Stimulated activated CD4-positive, alpha-beta T cell treated with anti-CD3 and anti-CD28 coated beads, Interleukin-12 subunit alpha, Interleukin-12 subunit beta, amount 100 ng/mL, for 4 hours (primary cell): ENCODE data around the gene AGPAT2.
"Not testable (repeated sequence)": the region's sequence is repeated elsewhere in the genome, so short reads cannot be mapped to it uniquely, and the experiment has no call there.

Source experiments
- DNase-seq: peaks from one replicate; pipeline ENCODE4 v3.0.0-alpha.2; 2020

AGPAT2 gene

GRCh38 chr9:136643596-136644342 lies 43.5 kb downstream of the AGPAT2 start:
- DNase-seq = no peak

DNA sequence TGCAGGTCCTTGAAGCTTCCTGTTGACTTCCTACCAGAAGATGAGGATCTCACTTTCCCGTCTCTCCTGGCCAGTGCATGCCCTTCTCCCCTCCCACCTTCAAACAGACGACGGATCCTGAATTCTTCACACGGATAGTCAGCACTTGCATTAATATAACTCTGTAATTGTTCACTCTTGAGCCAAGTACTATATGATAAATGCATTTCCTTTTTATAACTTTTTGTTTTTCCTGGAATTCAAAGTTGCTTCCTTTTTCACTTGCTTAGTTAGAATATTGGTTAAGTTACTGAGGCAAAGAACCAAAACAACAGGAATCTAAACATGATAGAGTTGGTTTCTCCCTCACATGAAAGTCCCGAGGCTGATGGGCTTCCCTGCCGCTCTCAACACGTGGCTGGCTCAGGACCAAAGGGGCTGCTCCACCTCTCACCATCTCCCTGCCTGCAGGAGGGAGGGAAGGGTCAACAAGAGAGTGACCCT lies 44.8 kb downstream of the AGPAT2 start:
- no peak for DNase-seq

DNA sequence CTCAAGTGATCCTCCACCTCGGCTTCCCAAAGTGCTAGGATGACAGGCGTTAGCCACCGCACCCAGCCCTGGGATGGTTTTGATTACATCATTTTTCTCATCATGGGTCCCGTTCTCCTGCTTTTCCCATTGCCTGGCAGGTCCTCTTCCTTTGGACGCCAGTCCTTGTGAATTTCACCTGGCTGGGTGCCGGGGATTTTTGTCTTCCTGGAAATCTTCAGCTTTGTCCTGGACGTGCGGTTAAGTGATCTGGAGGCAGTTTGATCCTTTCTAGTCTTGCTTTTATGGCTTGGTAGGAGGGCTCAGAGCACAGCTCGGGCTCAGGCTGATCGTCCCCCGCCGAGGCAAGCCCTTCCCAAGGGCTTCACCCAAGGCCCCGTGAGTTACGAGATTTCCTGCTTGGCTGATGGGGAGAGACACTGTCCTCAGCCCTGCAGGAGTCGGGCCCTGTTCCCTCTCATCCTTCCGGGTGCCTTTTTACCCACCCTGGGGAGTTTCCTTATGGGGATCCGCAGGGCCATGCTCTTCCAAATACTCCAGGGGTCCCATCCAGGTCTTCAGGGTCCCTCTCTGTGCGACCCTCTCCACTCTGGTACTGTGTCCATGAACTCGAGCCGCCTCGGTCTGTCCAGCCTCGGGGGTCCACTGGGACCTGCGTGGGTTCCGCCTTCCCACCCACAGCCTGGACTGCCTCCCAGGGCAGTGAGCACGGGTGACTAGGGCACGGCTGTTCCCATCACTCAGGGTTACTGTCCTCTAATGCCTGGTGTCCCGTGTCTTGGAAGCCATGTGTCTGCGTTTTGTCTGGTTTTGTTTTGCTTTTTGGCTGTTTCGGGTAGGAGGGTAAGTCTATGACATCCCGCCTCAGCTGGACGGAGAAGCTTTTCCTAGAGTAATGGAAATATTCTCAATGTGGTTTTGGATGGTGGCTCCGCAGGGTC lies 46.8 kb downstream of the AGPAT2 start:
- no peak for DNase-seq

DNA sequence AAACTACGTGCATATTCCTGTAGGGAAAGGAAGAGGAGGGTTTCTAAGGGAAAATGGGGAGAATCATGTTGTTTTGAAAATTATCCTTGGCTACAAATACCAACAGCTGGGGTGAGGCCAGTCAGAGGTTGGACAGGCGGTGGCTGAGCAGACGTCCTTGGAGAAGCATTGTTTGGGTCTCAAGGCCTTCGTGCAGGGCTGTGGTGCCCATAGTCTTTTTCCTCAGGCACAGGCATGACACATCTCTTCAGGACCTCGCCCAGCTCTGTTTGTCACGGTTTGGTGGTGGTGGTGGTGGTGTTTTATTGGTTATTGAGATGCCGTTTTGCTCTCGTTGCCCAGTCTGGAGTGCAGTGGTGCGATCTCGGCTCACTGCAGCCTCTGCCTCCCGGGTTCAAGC lies 52.4 kb downstream of the AGPAT2 start:
- no peak for DNase-seq

- DNase-seq = not testable (repeated sequence)
Observed at GRCh38 chr9:136632491-136633106, 54.7 kb downstream of the AGPAT2 start.

GRCh38 chr9:136632072-136632471 lies 55.2 kb downstream of the AGPAT2 start:
- DNase-seq = not testable (repeated sequence)

DNA sequence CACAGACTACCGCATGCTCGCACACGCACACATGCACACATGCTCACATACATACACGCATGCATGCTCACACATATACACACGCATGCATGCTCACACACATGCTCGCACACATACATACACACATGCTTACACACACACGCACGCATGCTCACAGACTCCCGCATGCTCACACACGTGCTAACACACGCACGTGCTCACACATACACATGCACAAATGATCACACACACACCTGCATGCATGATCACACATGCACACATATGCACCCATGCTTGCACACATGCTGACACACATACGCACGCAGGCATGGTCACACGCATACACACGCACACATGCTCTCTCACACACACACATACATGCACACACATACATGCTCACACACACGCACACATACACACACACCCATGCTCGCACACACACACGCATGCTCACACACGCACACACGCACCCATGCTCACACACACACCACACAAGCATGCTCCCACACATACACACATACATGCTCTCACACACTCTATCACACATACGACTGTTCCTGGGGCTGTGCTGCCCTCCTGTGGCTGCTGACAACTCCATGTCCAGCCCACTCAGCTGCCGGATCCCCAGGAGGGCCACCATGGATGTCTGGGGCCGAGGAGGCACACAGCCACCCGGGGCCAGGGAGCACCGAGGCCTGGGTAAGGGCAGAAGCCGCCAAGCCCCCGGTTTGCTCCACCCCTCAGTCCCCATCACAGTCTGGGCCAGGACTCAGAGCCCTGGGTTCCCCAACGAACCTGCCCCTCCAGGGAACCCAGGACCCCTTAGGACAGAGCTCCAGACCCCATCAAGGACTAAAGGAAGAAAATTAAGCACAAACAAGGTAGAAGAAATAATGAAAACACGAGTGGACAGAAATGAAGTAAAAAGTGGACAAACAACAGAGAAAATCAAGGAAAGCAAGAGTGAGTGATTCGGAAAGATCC lies 55.9 kb downstream of the AGPAT2 start:
- peak; percentile 62 for DNase-seq

DNA sequence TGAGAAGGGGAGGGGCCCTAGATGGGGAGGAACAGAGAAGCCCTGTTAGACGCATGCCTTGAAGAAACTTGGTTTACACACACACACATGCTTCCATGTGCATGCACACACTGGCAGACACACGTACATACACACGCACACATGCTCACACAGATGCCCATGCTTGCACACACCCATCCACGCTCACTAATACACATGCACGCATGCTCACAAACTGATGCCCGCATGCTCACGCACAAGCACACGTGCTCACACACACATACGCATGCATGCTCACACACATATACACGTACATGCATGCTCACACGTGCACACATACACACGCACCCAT lies 56.6 kb downstream of the AGPAT2 start:
- DNase-seq = no peak

DNA sequence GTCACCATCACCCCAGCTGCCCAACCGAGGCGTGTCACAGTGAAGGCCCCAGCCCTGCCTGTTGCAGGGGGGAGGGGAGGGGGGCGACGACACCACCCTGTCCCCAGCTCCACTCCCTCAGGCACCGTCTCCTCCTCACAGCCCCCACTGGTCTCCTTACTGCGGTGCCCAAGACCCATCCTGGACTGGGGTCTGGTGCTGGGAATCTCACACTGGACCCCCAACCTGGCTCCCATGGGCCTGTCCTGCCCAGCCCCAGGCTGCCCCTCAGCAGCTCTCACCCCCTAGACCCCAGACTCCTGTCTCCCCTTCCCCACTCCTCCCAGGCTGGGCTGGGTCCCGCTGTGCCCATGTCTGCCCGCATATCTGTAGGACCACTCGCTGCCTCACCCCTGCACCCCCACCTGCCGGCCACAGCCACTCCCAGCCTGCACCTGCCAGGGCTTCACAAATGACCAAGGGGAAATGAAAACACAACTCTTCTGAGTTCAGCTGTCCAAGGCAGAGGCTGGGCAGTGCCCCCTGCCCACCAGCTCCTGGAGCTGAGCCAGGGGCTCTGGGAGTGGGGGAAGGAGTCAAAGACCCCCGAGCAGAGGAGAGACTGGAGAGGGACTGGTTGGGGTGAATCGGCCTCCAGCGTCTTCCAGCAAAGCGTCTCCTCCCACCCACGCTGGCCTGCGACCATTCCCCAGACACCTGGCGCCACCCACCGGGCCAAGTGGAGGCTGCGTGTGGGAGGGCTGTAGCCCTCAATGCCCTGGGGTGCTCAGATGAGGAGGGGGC lies 57.2 kb downstream of the AGPAT2 start:
- peak; percentile 56 for DNase-seq

GRCh38 chr9:136629001-136629878 lies 58.0 kb downstream of the AGPAT2 start:
- DNase-seq = no peak

- no peak for DNase-seq
Observed at GRCh38 chr9:136628268-136628667, 59.0 kb downstream of the AGPAT2 start.

GRCh38 chr9:136627703-136628102 lies 59.6 kb downstream of the AGPAT2 start:
- no peak for DNase-seq

GRCh38 chr9:136626740-136627642 lies 60.3 kb downstream of the AGPAT2 start:
- DNase-seq = no peak

GRCh38 chr9:136626066-136626725 lies 61.1 kb downstream of the AGPAT2 start:
- DNase-seq = no peak

- no peak for DNase-seq
Observed at GRCh38 chr9:136625101-136626065, 61.9 kb downstream of the AGPAT2 start.

GRCh38 chr9:136624184-136624951 lies 62.9 kb downstream of the AGPAT2 start:
- DNase-seq = no peak

GRCh38 chr9:136623842-136624183 lies 63.4 kb downstream of the AGPAT2 start:
- no peak for DNase-seq
